Measurements from ENCODE around the gene DUSP5. TPM values are rescaled to one million over a fixed set of nuclear protein-coding genes. Genes with fewer than 3 reads are reported as not detected.

DUSP5 gene
- total RNA-seq, 4 donors from 2014 or later: 6.2 to 16.0 (median 6.6) TPM

GRCh38 chr10:110474826-110475225, 22.9 kb upstream of the DUSP5 start:
- intact Hi-C loops (cut with DNase I; ENCODE audit: low total_unique reads) (no loop called here), in situ Hi-C loops (cut with MboI; ENCODE audit: low pct_ligation_motif_present in 1 of 4, low pct_unique_long_range_greater_than_20kb in 1 of 4, low sequenced_read_pairs in 3 of 4) (no loop called here)
- no peaks in the 10 kb centered on the region for H3K36me3 ChIP-seq
- DNase-seq: no peak
- H3K4me3 ChIP-seq: no peak overlapping the region
- TF ChIP-seq POLR2AphosphoS5 (IDR thresholded peaks at IDR 0.05): no peak
- TF ChIP-seq POLR2A (IDR thresholded peaks at IDR 0.05): no peak
- TF ChIP-seq CTCF (IDR thresholded peaks at IDR 0.05): no peak
- TF ChIP-seq EP300 (IDR thresholded peaks at IDR 0.05; ENCODE audit: low read depth): no peak
- H3K4me1 ChIP-seq: no peaks in the 10 kb centered on the region
- 74 to 81% methylated on average over 4 of the region's 4 CpGs for WGBS, 2 donors (ENCODE audit: low coverage in 1 of 2)
- no peaks in the 10 kb centered on the region for H3K27me3 ChIP-seq
- H3K9me3 ChIP-seq: no peaks in the 10 kb centered on the region
- H3K27ac ChIP-seq: no peak overlapping the region

GRCh38 chr10:110475722-110476515, 21.8 kb upstream of the DUSP5 start:
- H3K27ac ChIP-seq: no peak overlapping the region
- H3K4me3 ChIP-seq: no peak overlapping the region
- TF ChIP-seq EP300 (IDR thresholded peaks at IDR 0.05; ENCODE audit: low read depth) (no peak), POLR2AphosphoS5 (IDR thresholded peaks at IDR 0.05) (no peak), CTCF (IDR thresholded peaks at IDR 0.05) (no peak), POLR2A (IDR thresholded peaks at IDR 0.05) (no peak)
- DNase-seq: no peak
- H3K27me3 ChIP-seq: no peaks in the 10 kb centered on the region
- H3K9me3 ChIP-seq: no peaks in the 10 kb centered on the region
- WGBS, 2 donors (ENCODE audit: low coverage in 1 of 2): 60 to 87% methylated on average over 2 to 9 of the region's 9 CpGs
- no peaks in the 10 kb centered on the region for H3K36me3 ChIP-seq
- intact Hi-C loops (cut with DNase I; ENCODE audit: low total_unique reads) (no loop called here), in situ Hi-C loops (cut with MboI; ENCODE audit: low pct_ligation_motif_present in 1 of 4, low pct_unique_long_range_greater_than_20kb in 1 of 4, low sequenced_read_pairs in 3 of 4) (no loop called here)
- no peaks in the 10 kb centered on the region for H3K4me1 ChIP-seq

GRCh38 chr10:110479710-110480109, 18.0 kb upstream of the DUSP5 start:
- DNase-seq: no peak
- 50% methylated on average over 1 of the region's 1 CpG; no CpG with 5 or more reads in 1 of the 2 donors for WGBS, 2 donors (ENCODE audit: low coverage in 1 of 2)
- Histone ChIP-seq H3K27ac (no peak overlapping the region), H3K4me3 (no peak overlapping the region), H3K36me3 (no peaks in the 10 kb centered on the region), H3K4me1 (no peaks in the 10 kb centered on the region), H3K27me3 (peaks cover 2% of the 10 kb centered on the region), H3K9me3 (no peaks in the 10 kb centered on the region)
- in situ Hi-C loops (cut with MboI; ENCODE audit: low pct_ligation_motif_present in 1 of 4, low pct_unique_long_range_greater_than_20kb in 1 of 4, low sequenced_read_pairs in 3 of 4): no loop called here
- TF ChIP-seq POLR2A (IDR thresholded peaks at IDR 0.05) (no peak), CTCF (IDR thresholded peaks at IDR 0.05) (no peak), EP300 (IDR thresholded peaks at IDR 0.05; ENCODE audit: low read depth) (no peak), POLR2AphosphoS5 (IDR thresholded peaks at IDR 0.05) (no peak)
- intact Hi-C loops (cut with DNase I; ENCODE audit: low total_unique reads): no loop called here

GRCh38 chr10:110480387-110480786, 17.3 kb upstream of the DUSP5 start:
- Histone ChIP-seq H3K9me3 (no peaks in the 10 kb centered on the region), H3K36me3 (no peaks in the 10 kb centered on the region), H3K27me3 (peaks cover 8% of the 10 kb centered on the region), H3K4me1 (no peaks in the 10 kb centered on the region), H3K4me3 (no peak overlapping the region), H3K27ac (no peak overlapping the region)
- no peak for TF ChIP-seq POLR2A (IDR thresholded peaks at IDR 0.05)
- no peak for TF ChIP-seq CTCF (IDR thresholded peaks at IDR 0.05)
- TF ChIP-seq POLR2AphosphoS5 (IDR thresholded peaks at IDR 0.05): no peak
- no peak for TF ChIP-seq EP300 (IDR thresholded peaks at IDR 0.05; ENCODE audit: low read depth)
- WGBS, 2 donors (ENCODE audit: low coverage in 1 of 2): 76 to 80% methylated on average over 1 to 3 of the region's 3 CpGs
- DNase-seq: no peak
- intact Hi-C loops (cut with DNase I; ENCODE audit: low total_unique reads) (no loop called here), in situ Hi-C loops (cut with MboI; ENCODE audit: low pct_ligation_motif_present in 1 of 4, low pct_unique_long_range_greater_than_20kb in 1 of 4, low sequenced_read_pairs in 3 of 4) (no loop called here)

All from transverse colon (tissue), 4 donors.